OCI-LY1 (cell line): ENCODE measurements around the gene CCDC91.

Experiments
- H2AFZ ChIP-seq: fragments of 200-600 bp; sonication (generic), shearing (Covaris generic); 2 replicates; pipeline ENCODE4 v1.6.0; 2014; ENCODE audit warnings: antibody characterized with exemption, mild to moderate bottlenecking, low read length
- H3F3A ChIP-seq: fragments of 200-600 bp; sonication (generic), shearing (Covaris generic); 2 replicates; pipeline ENCODE4 v1.6.0; 2014; ENCODE audit warnings: mild to moderate bottlenecking, antibody characterized with exemption, low read length, moderate library complexity; ENCODE audit not compliant: insufficient read depth
- H3K27ac ChIP-seq: fragments of 200-600 bp; sonication (generic); 2 replicates; pipeline ENCODE4 v1.5.1; 2014; ENCODE audit warnings: low read length, mixed run types, mild to moderate bottlenecking, low read depth; ENCODE audit not compliant: poor library complexity, severe bottlenecking
- H3K27me3 ChIP-seq: fragments of 200-600 bp; sonication (generic); 2 replicates; pipeline ENCODE4 v1.6.0; 2014; ENCODE audit warnings: antibody characterized with exemption, mild to moderate bottlenecking, low read length, moderate library complexity; ENCODE audit not compliant: insufficient read depth
- H3K36me3 ChIP-seq: fragments of 200-600 bp; sonication (generic); 2 replicates; pipeline ENCODE4 v1.6.1; 2014; ENCODE audit warnings: mild to moderate bottlenecking, antibody characterized with exemption, low read length, moderate library complexity, mixed read lengths; ENCODE audit not compliant: insufficient read depth
- H3K4me1 ChIP-seq: fragments of 200-600 bp; sonication (generic); 2 replicates; pipeline ENCODE4 v1.5.1; 2014; ENCODE audit warnings: mild to moderate bottlenecking, low read length, moderate library complexity; ENCODE audit not compliant: insufficient read depth, severe bottlenecking
- H3K4me2 ChIP-seq: fragments of 200-600 bp; sonication (generic), shearing (Covaris generic); 2 replicates; pipeline ENCODE4 v1.6.1; 2014; ENCODE audit warnings: low read length
- H3K4me3 ChIP-seq: fragments of 200-600 bp; sonication (generic); 2 replicates; pipeline ENCODE4 v1.5.1; 2014; ENCODE audit warnings: low read length, low read depth, mild to moderate bottlenecking, mixed read lengths; ENCODE audit not compliant: poor library complexity, severe bottlenecking
- H3K79me2 ChIP-seq: fragments of 200-600 bp; shearing (Covaris generic); 2 replicates; pipeline ENCODE4 v1.6.1; 2016; ENCODE audit warnings: mixed run types, low read length, mixed read lengths; ENCODE audit not compliant: insufficient read depth
- H3K9ac ChIP-seq: fragments of 200-600 bp; sonication (generic), shearing (Covaris generic); 2 replicates; pipeline ENCODE4 v1.6.1; 2014; ENCODE audit warnings: mild to moderate bottlenecking, low read length, mixed read lengths
- H3K9me2 ChIP-seq: fragments of 200-600 bp; sonication (generic), shearing (Covaris generic); 2 replicates; pipeline ENCODE4 v1.6.1; 2014; ENCODE audit warnings: low read depth, mild to moderate bottlenecking, low read length, mixed read lengths
- H3K9me3 ChIP-seq: fragments of 200-600 bp; shearing (Covaris generic); 2 replicates; pipeline ENCODE4 v1.6.1; 2014; ENCODE audit warnings: low read length, mixed read lengths
- H4K20me1 ChIP-seq: fragments of 200-600 bp; sonication (generic), shearing (Covaris generic); 2 replicates; pipeline ENCODE4 v1.6.0; 2016; ENCODE audit warnings: mild to moderate bottlenecking, low read length; ENCODE audit not compliant: insufficient read depth
- EZH2 ChIP-seq: fragments of 200-600 bp; sonication (generic), shearing (Covaris generic); IDR thresholded peaks from 2 replicates; pipeline ENCODE4 v1.8.0; 2017; ENCODE audit warnings: borderline replicate concordance, mixed run types, mild to moderate bottlenecking, antibody characterized with exemption, low read length, moderate library complexity, mixed read lengths
- TF ChIP-seq, protein P1 (sequence below): fragments of 200-600 bp; sonication (generic), shearing (Covaris generic); IDR thresholded peaks from 2 replicates; pipeline ENCODE4 v1.5.1; 2017; ENCODE audit warnings: mild to moderate bottlenecking, antibody characterized with exemption, low read length, moderate library complexity, mixed read lengths

Gene CCDC91

DNA sequence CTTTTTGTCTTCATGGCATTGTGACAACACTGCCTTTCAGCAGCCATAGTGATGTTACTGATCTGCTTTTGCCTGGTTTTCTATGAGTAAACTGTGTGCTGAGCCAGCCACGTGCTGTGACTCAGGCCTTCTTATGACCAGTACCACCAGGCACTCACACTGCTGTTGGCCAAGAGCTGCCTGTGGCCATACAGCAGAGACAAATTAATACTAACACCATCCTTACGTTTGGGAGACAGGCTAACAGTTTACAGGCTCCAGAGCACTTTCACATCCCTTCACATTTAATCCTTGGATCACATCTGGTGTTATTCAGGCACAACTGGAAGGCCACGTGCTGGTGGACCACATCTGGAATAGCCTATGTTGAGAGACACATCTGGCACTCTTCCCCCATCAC lies 377.9 kb downstream of the CCDC91 start:
- Histone ChIP-seq H3K36me3 (no peaks in the 10 kb centered on the region), H3K9ac (no peak overlapping the region), H3K79me2 (no peaks in the 10 kb centered on the region), H3K27ac (no peak overlapping the region), H3K4me3 (no peak overlapping the region), H3K9me3 (no peaks in the 10 kb centered on the region), H3K4me1 (no peaks in the 10 kb centered on the region), H3F3A (no peaks in the 10 kb centered on the region), H4K20me1 (no peaks in the 10 kb centered on the region), H3K27me3 (no peaks in the 10 kb centered on the region), H3K9me2 (no peaks in the 10 kb centered on the region), H3K4me2 (no peak overlapping the region), H2AFZ (no peak overlapping the region)
- TF ChIP-seq, protein P1, sequence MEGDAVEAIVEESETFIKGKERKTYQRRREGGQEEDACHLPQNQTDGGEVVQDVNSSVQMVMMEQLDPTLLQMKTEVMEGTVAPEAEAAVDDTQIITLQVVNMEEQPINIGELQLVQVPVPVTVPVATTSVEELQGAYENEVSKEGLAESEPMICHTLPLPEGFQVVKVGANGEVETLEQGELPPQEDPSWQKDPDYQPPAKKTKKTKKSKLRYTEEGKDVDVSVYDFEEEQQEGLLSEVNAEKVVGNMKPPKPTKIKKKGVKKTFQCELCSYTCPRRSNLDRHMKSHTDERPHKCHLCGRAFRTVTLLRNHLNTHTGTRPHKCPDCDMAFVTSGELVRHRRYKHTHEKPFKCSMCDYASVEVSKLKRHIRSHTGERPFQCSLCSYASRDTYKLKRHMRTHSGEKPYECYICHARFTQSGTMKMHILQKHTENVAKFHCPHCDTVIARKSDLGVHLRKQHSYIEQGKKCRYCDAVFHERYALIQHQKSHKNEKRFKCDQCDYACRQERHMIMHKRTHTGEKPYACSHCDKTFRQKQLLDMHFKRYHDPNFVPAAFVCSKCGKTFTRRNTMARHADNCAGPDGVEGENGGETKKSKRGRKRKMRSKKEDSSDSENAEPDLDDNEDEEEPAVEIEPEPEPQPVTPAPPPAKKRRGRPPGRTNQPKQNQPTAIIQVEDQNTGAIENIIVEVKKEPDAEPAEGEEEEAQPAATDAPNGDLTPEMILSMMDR = no peak
- TF ChIP-seq EZH2 = no peak

GRCh38 chr12:28568704-28569103 lies 378.4 kb downstream of the CCDC91 start:
- Histone ChIP-seq H3K27ac (no peak overlapping the region), H3K4me1 (no peaks in the 10 kb centered on the region), H4K20me1 (no peaks in the 10 kb centered on the region), H3K9me3 (no peaks in the 10 kb centered on the region), H3K9me2 (no peaks in the 10 kb centered on the region), H3K36me3 (no peaks in the 10 kb centered on the region), H3K79me2 (no peaks in the 10 kb centered on the region), H2AFZ (no peak overlapping the region), H3F3A (no peaks in the 10 kb centered on the region), H3K27me3 (no peaks in the 10 kb centered on the region), H3K4me3 (no peak overlapping the region), H3K9ac (no peak overlapping the region), H3K4me2 (no peak overlapping the region)
- TF ChIP-seq, protein P1 = no peak
- no peak for TF ChIP-seq EZH2

DNA sequence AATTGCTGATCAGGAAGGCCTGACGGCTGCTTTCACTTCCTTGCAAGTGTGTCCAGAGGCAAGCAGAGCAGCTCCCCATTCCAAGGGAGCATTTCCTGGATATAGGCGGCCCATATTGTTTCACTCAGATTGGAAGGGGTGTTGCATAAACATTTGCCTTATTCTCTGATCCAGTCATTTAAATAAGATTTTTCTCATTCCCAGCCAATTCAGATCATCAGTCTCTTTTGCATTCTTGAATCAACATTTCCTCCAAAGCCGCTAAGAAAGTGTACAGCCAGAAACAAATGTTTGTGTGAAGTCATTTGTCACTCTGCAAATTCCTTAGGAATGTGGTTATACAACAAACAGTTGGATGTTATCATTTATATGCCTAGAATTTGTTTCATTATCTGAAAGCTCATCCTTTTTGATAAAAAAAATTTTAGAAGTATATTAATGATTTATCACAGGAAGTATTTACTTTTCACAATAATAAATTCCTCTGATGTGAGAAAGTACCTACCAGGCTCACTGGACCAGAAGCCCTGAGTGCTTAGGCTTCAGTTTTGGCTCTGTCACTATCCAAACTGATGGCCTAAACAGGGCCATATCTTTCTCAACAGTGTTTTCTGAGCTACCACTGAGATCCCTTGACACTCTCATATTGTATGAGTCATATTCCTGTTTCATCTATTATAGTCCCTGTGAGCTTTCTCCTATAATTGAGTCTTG lies 379.6 kb downstream of the CCDC91 start:
- Histone ChIP-seq H3K9ac (no peak overlapping the region), H3K4me1 (no peaks in the 10 kb centered on the region), H3K27me3 (no peaks in the 10 kb centered on the region), H3K79me2 (no peaks in the 10 kb centered on the region), H4K20me1 (no peaks in the 10 kb centered on the region), H3K4me2 (no peak overlapping the region), H3K9me3 (no peaks in the 10 kb centered on the region), H3K27ac (no peak overlapping the region), H3F3A (no peaks in the 10 kb centered on the region), H3K9me2 (no peaks in the 10 kb centered on the region), H2AFZ (no peak overlapping the region), H3K36me3 (no peaks in the 10 kb centered on the region), H3K4me3 (no peak overlapping the region)
- TF ChIP-seq EZH2 = no peak
- TF ChIP-seq, protein P1 = no peak
